ENCODE measurements around the gene TMEM40.
"Not testable (repeated sequence)": the region's sequence is repeated elsewhere in the genome, so short reads cannot be mapped to it uniquely, and the experiment has no call there.

Gene TMEM40

DNA sequence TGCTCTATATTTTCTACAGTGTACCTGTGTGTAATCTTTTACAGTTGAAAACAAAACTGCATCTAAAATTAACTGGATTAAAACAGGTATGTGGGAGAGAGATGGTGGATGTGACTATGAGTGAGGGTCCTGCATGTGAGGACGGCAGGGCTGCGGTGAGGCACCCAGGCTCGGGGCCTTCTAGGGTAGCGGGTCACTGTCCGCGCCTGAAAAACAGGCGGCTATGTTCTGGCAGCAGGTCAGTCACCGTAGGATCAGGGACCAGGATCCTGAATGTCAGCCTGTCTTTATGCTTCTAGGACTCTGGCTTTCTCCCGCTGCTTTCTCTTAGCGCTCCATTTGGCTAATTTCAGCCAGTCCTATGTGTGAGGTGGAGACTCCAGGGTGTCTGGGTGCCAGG, 12.6 kb downstream of the TMEM40 start:
- no peaks in the 10 kb centered on the region for H3K36me3 Mint-ChIP-seq
- H3K4me3 Mint-ChIP-seq, result no peak overlapping the region
- no peak overlapping the region for H3K27ac Mint-ChIP-seq
- no peak for ATAC-seq
- peaks cover 27% of the 10 kb centered on the region for H3K4me1 Mint-ChIP-seq
- H3K27me3 Mint-ChIP-seq, result peaks cover 22% of the 10 kb centered on the region
- H3K9me3 Mint-ChIP-seq, result no peaks in the 10 kb centered on the region

DNA sequence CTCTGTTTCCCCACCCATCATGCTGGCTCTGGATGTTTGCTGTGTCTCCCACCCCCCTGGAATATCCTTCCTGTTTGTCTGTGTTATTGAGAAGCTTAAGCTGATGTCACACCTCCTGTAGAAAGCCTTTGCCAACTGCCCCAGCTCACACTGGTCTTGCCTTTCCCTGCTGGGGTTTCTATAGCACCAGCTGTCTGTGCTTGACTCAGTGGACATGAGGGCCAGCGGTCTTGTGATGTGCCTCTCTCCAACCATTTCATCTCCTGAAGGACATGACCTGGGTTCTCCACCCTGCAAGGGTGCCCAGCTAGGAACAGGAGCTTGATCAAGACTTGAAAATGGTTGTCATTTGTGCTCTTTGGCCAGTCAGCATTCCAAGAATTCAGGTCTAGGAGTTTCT, 14.7 kb downstream of the TMEM40 start:
- Mint-ChIP-seq H3K27ac (no peak overlapping the region), H3K9me3 (no peaks in the 10 kb centered on the region), H3K4me3 (no peak overlapping the region), H3K4me1 (peaks cover 7% of the 10 kb centered on the region), H3K36me3 (no peaks in the 10 kb centered on the region), H3K27me3 (peaks cover 22% of the 10 kb centered on the region)
- no peak for ATAC-seq

DNA sequence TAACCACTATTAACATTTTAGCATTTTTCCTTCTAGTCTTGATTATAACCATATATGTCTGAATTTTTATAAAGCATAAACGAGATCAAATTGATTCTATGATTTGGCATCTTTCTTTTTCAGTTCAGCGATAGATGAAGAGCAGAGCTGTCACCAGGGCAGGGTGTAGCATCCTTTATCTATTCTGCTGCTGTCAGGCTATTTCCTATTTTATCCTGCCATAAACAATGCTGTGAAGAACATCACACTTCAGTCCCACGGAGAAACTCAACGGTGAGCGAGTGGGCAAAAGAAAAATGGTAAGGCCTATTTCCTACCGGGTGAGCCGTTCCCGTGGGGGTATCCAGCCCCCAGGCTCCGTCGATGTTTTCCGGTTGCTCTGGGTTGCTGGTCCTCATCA, 15.5 kb downstream of the TMEM40 start:
- no peak overlapping the region for H3K27ac Mint-ChIP-seq
- ATAC-seq, result no peak
- H3K9me3 Mint-ChIP-seq, result no peaks in the 10 kb centered on the region
- no peaks in the 10 kb centered on the region for H3K4me1 Mint-ChIP-seq
- no peak overlapping the region for H3K4me3 Mint-ChIP-seq
- peaks cover 22% of the 10 kb centered on the region for H3K27me3 Mint-ChIP-seq
- no peaks in the 10 kb centered on the region for H3K36me3 Mint-ChIP-seq

DNA sequence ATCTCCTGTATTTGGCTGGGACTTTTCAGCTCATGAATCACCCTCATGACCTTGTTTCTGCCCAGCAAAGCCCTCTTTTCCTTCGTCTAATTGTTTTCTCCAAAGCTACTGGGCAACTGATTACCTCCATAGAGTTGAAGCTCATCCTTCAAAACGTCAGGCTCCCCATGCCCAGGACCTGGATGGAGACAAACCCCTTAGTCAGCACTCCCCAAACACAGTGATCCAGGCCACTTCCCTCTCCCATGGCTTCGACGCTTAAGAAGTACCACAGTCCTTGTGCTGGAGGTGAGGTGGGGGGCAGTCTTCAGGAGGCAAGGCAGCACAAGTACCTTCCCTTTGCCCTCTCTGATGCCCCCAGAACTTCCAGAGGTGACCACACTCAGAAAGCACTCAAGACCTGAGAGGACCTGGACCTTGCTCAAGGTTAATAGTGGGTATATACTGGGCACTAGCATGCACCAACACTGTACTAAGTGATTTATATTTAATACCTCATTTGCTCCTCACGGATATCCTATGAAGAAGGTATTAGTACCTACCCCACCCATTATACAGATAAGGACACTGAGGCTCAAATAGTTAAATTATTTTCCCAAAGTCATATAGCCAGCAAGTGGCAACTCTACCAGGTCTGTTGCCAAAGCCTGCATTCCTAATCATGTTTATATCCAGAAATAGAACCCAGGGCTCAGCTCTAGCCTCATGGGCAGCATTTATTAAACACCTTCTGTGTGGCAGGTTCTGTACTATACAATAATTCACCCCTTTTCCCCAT, 16.5 kb downstream of the TMEM40 start:
- peaks cover 13% of the 10 kb centered on the region for H3K27me3 Mint-ChIP-seq
- ATAC-seq, result no peak
- H3K27ac Mint-ChIP-seq, result no peak overlapping the region
- H3K4me1 Mint-ChIP-seq, result no peaks in the 10 kb centered on the region
- H3K4me3 Mint-ChIP-seq, result no peak overlapping the region
- no peaks in the 10 kb centered on the region for H3K36me3 Mint-ChIP-seq
- H3K9me3 Mint-ChIP-seq, result no peaks in the 10 kb centered on the region

DNA sequence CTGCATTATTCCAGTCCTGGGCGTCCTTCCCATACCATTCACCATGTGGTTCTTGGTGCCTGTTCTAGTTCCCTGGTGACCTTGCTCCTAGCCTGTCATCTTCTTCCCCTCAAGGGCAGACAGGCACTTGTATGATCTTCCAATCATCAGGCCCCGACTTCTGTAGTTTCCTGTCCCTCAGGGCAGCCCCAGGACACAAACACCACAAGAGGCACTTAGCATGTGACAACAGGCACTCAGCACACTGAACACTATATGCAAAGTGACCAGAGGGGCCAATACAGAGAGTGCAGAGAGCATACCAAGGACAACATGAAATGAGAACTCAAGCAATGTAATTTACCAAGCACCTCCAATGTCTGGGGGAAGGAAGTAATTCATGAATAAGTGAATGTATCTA, 17.9 kb downstream of the TMEM40 start:
- Mint-ChIP-seq H3K9me3 (no peaks in the 10 kb centered on the region), H3K4me1 (no peaks in the 10 kb centered on the region), H3K27ac (no peak overlapping the region), H3K36me3 (no peaks in the 10 kb centered on the region), H3K27me3 (peaks cover 13% of the 10 kb centered on the region), H3K4me3 (no peak overlapping the region)
- no peak for ATAC-seq

DNA sequence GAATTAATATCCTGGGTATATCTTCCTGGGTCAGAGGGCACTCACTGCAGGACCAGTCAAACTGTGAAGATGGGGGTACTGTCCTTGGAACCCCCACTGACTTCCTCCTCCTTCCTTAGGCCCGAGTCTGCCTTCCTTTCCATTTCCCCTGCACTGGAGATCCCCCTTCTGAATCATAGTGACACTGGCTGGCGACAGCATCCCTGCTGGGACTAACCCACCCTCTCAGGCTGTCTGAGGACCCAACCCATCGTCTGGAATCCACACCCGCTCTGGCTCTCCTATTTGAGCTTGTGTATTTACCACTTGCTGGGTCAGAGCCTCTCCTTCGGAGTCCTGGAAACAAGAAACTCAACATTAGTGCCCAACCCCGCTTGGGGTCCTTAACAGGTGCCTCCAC, 21.2 kb downstream of the TMEM40 start:
- no peak overlapping the region for H3K27ac Mint-ChIP-seq

DNA sequence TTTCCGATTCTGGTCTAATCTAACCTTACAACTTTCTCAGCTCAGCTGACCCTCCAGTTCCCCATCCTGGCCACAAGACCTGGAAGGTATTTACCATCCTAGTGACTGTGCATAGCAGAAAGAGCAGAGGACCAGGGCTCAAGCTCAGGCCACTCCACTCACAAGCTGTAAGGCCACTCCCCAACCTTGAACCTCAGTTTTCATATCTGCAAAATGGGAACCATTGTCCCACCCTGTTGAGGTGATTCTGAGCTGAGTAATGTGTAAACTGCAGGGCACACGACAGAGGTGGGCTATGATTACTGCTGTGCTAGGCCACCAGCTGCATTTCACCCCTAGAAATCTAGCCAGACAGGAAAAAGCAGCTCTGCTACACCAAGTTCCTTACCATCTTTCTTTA, 21.7 kb downstream of the TMEM40 start:
- H3K9me3 Mint-ChIP-seq, result peaks cover 2% of the 10 kb centered on the region
- H3K27me3 Mint-ChIP-seq, result peaks cover 15% of the 10 kb centered on the region
- H3K27ac Mint-ChIP-seq, result no peak overlapping the region
- H3K36me3 Mint-ChIP-seq, result no peaks in the 10 kb centered on the region
- no peak for ATAC-seq
- no peak overlapping the region for H3K4me3 Mint-ChIP-seq
- no peaks in the 10 kb centered on the region for H3K4me1 Mint-ChIP-seq

More for the DNA sequence above, 21.2 kb downstream of the TMEM40 start:
- Mint-ChIP-seq H3K27me3 (peaks cover 15% of the 10 kb centered on the region), H3K9me3 (no peaks in the 10 kb centered on the region), H3K4me1 (no peaks in the 10 kb centered on the region), H3K36me3 (no peaks in the 10 kb centered on the region), H3K4me3 (no peak overlapping the region)
- no peak for ATAC-seq

DNA sequence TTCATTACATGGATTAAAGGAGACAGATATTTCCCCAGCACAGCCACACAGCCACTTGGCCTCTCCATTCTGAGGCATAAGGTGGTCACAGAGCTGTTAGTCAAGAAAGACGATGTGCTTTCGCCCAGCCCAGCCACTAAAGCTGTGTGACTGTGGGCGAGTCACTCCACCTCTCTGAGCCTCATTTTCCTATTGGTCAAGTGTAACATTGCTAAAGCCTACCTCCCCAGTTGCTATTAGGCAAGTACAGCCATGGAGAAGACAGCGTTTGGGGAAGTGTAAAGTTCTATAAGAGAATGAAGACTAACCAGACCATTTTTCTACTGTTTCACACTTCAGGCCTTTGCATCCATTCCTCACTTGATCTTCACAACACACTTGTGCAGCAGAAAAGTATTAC, 24.1 kb downstream of the TMEM40 start:
- ATAC-seq, result no peak
- Mint-ChIP-seq H3K9me3 (peaks cover 2% of the 10 kb centered on the region), H3K4me3 (no peak overlapping the region), H3K4me1 (peaks cover 6% of the 10 kb centered on the region), H3K27ac (no peak overlapping the region), H3K27me3 (peaks cover 15% of the 10 kb centered on the region), H3K36me3 (no peaks in the 10 kb centered on the region)

DNA sequence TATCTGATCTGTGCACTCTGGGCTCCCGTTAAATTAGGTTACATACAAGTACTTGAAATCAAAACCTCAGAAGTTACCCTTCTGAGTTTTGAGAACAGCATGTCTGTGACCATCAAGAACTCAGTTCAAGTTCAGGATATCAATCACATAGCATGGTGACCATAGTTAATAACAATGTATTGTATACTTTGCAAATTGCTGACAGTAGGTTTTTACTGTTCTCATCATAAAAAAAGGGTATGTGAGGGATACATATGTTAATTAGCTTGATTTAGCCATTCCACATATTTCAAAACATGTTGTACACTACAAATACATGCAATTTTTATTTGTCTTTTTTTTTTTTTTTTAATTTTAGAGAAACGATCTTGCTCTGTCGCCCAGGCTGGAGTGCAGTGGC, 25.5 kb downstream of the TMEM40 start:
- Mint-ChIP-seq H3K27me3 (peaks cover 15% of the 10 kb centered on the region), H3K36me3 (no peaks in the 10 kb centered on the region), H3K4me3 (no peak overlapping the region), H3K9me3 (peaks cover 2% of the 10 kb centered on the region), H3K4me1 (peaks cover 7% of the 10 kb centered on the region), H3K27ac (no peak overlapping the region)
- ATAC-seq, result no peak

DNA sequence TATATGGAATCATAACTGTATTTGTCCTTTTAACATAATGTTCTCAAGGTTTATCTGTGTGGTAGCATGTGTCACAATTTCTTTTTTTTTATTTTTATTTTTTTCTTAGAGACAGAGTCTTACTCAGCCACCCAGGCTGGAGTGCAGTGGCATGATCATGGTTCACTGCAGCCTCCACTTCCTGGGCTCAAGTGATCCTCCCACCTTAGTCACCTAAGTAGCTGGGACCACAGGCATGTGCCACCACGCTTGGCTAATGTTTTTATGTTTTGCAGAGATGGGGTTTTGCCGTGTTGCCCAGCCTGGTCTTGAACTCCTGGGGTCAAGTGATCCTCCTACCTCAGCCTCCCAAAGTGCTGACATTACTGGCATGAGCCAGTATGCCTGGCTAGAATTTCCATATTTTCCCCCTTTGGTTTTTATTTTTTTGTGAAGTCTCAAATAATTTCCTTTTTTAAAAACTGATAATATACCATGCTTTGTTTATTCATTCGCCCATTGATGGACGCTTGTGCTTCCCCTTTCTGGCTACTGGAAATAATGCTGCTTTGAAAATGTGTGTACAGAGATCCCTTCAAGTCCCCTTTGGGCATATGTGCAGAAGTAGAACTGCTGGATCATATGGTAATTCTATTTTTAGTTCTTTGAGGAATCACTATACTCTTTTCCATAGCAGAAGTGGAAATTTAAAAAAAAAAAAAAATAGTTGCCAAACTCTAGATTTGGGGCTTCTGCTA, 28.4 kb downstream of the TMEM40 start:
- peak; percentile 54 for ATAC-seq
- Mint-ChIP-seq H3K27me3 (peaks cover 15% of the 10 kb centered on the region), H3K4me3 (no peak overlapping the region), H3K4me1 (peaks cover 7% of the 10 kb centered on the region), H3K9me3 (peaks cover 2% of the 10 kb centered on the region), H3K36me3 (no peaks in the 10 kb centered on the region), H3K27ac (no peak overlapping the region)

DNA sequence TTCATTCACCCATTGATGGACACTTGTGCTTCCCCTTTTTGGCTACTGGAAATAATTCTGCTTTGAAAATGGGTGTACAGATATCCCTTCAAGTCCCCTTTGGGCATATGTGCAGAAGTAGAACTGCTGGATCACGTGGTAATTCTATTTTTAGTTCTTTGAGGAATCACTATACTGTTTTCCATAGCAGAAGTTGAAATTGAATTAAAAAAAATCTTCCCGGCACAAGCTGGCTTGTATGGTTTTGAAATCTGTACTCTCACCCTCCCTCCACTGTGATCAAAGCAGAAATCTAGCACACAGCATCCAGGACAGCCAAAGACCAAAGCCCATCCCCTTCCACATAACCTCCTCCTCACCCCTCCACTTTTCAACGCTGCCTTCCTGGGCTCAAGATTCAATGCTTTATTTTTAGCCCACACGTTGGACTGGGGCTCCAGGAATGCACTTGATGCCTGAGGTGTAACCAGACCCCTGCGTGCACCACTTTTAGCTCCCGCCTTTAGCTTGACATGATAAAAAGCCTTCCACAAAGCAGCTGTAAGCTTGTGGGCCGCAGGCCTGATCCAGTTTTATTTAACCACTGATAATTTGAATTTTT, 29.9 kb downstream of the TMEM40 start:
- H3K27me3 Mint-ChIP-seq, result peaks cover 15% of the 10 kb centered on the region

DNA sequence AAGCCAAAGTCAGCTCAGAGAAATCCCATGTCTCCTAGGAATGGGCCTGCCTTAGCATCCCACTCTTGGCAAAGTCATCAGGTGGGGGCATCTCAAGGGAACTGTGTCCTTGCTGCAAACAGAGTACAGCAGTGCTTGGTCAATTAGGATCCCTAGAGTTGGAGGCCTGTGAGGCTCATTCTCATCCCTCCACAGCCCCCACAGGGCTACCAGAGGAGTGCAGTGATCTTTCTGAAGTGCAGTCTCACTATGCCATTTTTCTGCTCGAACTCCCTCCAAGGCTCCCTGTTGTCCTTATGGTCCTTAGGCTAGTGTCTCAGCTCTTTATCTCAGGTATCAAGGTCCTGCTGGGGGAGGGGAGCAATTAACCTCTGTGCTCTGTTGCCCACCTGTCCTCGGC, 31.1 kb downstream of the TMEM40 start:
- peaks cover 7% of the 10 kb centered on the region for H3K4me1 Mint-ChIP-seq
- H3K9me3 Mint-ChIP-seq, result peaks cover 2% of the 10 kb centered on the region
- no peak overlapping the region for H3K27ac Mint-ChIP-seq

More for the DNA sequence above, 29.9 kb downstream of the TMEM40 start:
- Mint-ChIP-seq H3K9me3 (peaks cover 2% of the 10 kb centered on the region), H3K36me3 (no peaks in the 10 kb centered on the region), H3K4me1 (peaks cover 7% of the 10 kb centered on the region), H3K27ac (no peak overlapping the region), H3K4me3 (no peak overlapping the region)
- ATAC-seq, result no peak

DNA sequence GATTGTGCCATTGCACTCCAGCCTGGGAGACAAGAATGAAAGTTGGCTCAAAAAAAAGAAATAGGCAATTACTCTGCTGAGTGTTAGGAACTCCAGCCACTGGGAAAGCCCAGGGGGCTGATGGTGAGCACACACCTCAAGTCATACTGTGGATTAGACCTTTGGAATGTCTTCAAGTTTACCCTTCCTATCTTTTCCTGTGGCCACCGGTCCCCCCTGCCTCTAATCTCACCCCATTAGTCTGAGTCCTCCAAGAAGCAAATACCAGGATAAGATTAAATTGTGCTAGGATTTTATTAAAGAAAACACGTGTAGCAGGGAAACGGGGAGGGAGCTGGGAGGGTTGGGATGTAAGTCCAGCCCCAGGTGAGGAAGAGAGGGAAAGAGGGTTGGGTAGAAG, 31.6 kb downstream of the TMEM40 start:
- ATAC-seq, result no peak
- H3K27ac Mint-ChIP-seq, result no peak overlapping the region
- no peaks in the 10 kb centered on the region for H3K9me3 Mint-ChIP-seq

More for the DNA sequence above, 31.1 kb downstream of the TMEM40 start:
- no peak for ATAC-seq
- Mint-ChIP-seq H3K27me3 (peaks cover 12% of the 10 kb centered on the region), H3K4me3 (no peak overlapping the region), H3K36me3 (no peaks in the 10 kb centered on the region)

DNA sequence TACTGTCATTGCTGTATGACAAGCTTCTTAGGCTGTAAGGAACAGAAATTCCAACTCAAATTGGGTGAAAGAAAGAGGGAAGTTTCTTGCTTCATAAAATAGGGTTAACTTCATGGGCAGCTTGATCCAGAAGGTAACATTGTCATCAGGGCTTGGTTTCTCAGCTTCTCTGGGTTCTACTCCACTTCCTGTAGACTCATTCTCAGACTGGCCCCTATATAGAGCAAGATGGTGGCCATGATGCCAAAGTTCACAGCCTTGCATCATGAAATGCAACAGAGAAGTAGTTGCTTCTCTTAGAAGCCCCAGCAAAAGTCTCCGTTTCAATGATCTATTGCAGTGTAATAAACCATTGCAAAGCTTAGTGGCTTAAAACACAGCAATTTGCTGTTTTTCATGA, 33.6 kb downstream of the TMEM40 start:
- H3K36me3 Mint-ChIP-seq, result no peaks in the 10 kb centered on the region
- peaks cover 8% of the 10 kb centered on the region for H3K4me1 Mint-ChIP-seq
- H3K27ac Mint-ChIP-seq, result no peak overlapping the region
- no peak overlapping the region for H3K4me3 Mint-ChIP-seq
- H3K27me3 Mint-ChIP-seq, result no peaks in the 10 kb centered on the region
- no peaks in the 10 kb centered on the region for H3K9me3 Mint-ChIP-seq
- no peak for ATAC-seq

More for the DNA sequence above, 31.6 kb downstream of the TMEM40 start:
- Mint-ChIP-seq H3K36me3 (no peaks in the 10 kb centered on the region), H3K4me3 (no peak overlapping the region), H3K27me3 (peaks cover 7% of the 10 kb centered on the region), H3K4me1 (peaks cover 7% of the 10 kb centered on the region)

DNA sequence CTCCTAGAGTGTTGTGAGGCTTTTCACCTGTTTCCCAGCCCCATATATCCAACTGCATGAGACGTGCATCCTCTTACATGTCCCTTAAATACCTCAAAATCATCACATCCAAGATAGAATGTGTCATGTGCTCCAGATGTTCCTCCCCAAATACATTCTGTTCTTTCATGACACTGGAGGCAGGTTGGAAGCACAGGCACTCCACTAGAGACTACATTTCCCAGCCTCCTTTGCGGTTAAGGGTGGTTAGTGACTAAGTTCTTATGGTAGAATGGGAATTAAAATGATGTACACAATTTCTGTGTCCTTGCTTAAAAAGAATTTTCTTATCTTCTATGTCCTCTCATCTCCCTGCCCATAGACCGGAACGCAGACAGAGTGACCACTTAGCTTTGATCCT, 34.3 kb downstream of the TMEM40 start:
- no peak overlapping the region for H3K4me3 Mint-ChIP-seq
- peaks cover 10% of the 10 kb centered on the region for H3K4me1 Mint-ChIP-seq
- H3K27me3 Mint-ChIP-seq, result no peaks in the 10 kb centered on the region
- H3K9me3 Mint-ChIP-seq, result no peaks in the 10 kb centered on the region
- no peaks in the 10 kb centered on the region for H3K36me3 Mint-ChIP-seq
- H3K27ac Mint-ChIP-seq, result no peak overlapping the region
- no peak for ATAC-seq

DNA sequence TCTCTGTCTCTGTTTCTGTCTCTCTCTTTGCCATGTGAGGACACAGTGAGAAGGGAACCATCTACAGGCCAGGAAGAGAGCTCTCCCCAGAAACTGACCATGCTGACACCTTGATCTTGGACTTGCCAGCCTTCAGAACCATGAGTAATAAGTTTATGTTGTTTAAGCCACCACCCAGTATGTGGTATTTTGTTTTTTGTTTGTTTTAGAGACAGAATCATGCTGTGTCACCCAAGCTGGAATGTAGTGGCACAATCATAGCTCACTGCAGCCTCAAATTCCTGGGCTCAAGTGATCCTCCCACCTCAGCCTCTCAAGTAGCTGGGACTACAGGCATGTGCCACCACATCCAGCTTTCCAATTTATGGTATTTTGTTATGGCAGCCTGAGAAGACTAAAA, 35.7 kb downstream of the TMEM40 start:
- not testable (repeated sequence) for H3K27me3 Mint-ChIP-seq, H3K27ac Mint-ChIP-seq, H3K9me3 Mint-ChIP-seq, ATAC-seq, H3K4me3 Mint-ChIP-seq, H3K36me3 Mint-ChIP-seq
- peaks cover 16% of the 10 kb centered on the region for H3K4me1 Mint-ChIP-seq
